GM12874 (cell line): ENCODE measurements around the gene SEPTIN5.

Source experiments
- CTCF ChIP-seq: IDR thresholded peaks from 2 replicates; pipeline ENCODE4 v1.5.1; 2011; ENCODE audit warnings: low read depth, mild to moderate bottlenecking, control low read depth, low read length, moderate library complexity; ENCODE audit not compliant: insufficient read depth

Gene SEPTIN5

GRCh38 chr22:19738664-19739447 lies 24.6 kb downstream of the SEPTIN5 start:
- TF ChIP-seq CTCF = no peak

GRCh38 chr22:19739448-19739895 lies 25.2 kb downstream of the SEPTIN5 start:
- no peak for TF ChIP-seq CTCF

DNA sequence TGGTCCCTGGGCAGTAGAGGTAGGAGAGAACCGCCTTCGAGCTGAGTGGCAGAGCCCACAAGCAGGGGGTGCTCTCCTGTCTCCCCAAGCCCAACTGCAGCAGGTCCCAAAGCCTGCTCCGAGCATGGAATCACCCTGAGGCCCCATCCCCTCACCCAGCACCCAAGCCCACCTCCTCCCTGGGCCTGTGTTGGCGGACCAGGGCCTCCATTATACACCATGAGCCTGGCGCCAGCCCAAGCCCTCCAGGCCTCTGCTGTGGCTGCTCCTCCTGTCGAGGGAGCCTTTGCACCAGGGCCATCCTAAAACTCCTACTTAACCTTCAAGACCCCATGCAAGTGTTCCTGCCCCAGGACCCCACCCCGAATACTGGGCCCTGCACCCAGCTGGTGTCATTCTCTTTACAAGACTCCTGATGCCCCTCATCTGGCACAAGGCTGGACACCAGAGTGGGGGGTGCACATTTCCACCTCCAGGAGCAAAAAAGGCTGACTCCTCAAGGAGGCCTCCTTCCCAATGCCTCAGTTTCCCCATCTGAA lies 25.7 kb downstream of the SEPTIN5 start:
- no peak for TF ChIP-seq CTCF

- TF ChIP-seq CTCF = no peak
Observed at GRCh38 chr22:19740586-19740985, 26.3 kb downstream of the SEPTIN5 start.

DNA sequence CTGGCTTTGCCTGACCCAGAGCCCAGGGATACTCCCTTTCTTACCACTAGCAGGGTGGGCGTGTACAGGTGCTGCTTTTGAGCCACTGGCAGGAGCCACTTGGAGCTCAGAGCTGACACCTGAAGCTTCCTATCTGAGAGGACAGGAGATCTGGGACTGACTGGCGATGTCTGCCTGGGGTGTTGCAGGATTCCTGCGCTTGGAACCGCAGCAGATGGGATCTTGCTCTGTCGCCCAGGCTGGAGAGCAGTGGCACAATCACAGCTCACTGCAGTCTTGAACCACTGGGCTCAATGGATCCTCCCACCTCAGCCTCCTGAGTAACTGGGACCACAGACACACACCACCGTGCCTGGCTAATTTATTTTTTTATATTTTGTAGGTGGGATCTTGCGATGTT lies 26.8 kb downstream of the SEPTIN5 start:
- no peak for TF ChIP-seq CTCF

- TF ChIP-seq CTCF = no peak
Observed at GRCh38 chr22:19742160-19743066, 28.1 kb downstream of the SEPTIN5 start.

DNA sequence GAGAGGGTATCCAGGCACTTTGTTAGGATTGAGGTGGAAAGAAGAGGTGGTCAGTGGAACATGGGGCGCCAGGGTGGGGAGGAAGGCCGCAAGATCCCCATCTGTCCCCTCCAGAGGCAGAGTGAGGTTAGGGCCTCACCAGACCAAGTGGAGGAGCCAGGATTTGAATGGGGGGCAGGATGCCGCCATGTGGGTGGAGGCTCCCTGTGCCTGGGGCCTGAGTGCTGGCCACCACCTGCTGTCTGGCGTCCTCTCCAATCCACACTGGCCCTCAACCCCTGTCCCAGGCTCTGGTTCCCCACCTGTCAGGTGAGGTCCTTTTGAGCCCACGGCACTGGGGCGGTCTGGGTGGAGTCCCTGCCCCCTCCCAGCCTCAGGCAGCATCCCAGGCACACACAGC lies 28.8 kb downstream of the SEPTIN5 start:
- TF ChIP-seq CTCF = no peak
